Pons (tissue), 1 donor: ENCODE results near the gene LRRC39.
"Not testable (repeated sequence)": the region's sequence is repeated elsewhere in the genome, so short reads cannot be mapped to it uniquely, and the experiment has no call there.

Source experiments
- DNase-seq: peaks from one replicate; pipeline ENCODE4 v3.0.0-alpha.2; 2016; ENCODE audit warnings: low spot score

The LRRC39 gene

DNA sequence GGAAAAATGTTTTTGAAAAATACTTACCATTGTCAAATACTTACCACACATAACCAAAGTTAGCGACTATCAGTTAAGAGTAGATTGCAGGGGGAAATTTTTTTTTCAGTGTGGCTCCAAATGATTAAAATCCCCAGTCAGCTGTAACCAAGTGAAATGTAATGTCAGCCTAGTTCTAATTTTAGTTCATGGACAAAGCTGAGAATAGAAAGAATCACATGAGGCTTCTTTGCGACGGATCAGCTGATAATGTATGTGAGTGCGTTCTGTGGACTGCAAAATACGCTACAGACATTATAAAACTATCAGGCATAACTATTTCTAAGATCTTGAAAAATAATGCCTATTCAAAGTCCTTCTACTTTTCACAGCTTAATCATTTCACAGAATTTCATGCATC lies at the start of gene LRRC39:
Gene LRRC39, minus strand, starts transcription at position 166 of the 400 bp plus-strand sequence. CDS start 9,740 bp downstream, outside the sequence.
- DNase-seq: peak; percentile 25

DNA sequence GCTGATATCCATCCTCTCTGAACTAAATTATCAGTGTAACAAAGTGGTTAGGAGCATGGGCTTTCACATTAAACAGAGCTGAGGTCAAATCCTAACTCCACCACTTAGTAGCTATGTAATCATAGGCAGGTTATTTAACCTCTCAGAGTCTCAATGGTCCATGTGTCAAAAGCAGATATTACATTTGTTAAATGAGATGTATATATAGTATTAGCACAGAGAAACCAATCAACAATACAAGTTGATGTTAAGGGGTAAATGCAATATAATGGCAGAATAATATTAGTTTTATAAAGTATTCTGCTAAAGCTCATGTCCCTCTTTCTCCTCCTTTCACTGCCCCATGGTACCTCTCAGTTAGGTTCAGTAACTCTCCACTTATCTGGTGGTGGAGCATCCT lies 44.4 kb upstream of the LRRC39 start:
- no peak for DNase-seq

DNA sequence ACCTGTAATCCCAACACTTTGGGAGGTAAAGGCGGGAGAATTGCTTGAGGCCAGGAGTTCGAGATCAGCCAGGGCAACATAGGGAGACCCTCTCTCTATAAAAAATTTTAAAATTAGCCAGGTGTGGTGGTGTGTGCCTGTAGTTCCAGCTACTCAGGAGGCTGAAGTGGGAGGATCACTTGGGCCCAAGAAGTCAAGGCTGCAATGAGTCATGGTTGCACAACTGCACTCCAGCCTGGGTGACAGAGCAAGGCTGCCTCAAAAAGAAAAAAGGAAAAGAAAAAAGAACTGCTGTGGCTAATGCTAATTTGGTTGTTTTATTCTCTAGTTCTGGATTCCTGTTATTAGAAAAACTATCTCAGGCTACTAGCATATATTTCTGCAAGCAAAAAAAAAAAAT lies 41.8 kb upstream of the LRRC39 start:
- no peak for DNase-seq

- no peak for DNase-seq
Observed at GRCh38 chr1:100219457-100219856, 41.4 kb upstream of the LRRC39 start.

DNA sequence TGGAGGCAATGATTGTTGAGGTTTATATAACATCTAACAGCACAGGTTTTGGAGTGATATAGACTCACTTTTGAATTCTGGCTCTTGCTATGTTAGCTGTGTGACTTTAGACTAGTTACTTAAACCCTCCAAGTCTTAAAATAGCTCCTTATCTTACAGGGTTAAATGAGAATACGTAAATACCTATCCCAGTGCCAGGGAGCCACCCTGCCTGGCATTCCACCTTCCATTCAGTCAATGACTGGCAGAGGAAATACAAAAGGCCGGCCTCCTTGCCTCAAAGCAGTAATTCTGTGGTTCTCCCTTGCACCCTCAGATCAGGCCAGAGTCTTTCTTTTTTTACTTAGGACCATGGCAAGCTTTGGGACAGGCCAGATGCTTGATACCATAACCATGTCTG lies 39.8 kb upstream of the LRRC39 start:
- DNase-seq: no peak

GRCh38 chr1:100215101-100215500 lies 37.0 kb upstream of the LRRC39 start:
- no peak for DNase-seq

DNA sequence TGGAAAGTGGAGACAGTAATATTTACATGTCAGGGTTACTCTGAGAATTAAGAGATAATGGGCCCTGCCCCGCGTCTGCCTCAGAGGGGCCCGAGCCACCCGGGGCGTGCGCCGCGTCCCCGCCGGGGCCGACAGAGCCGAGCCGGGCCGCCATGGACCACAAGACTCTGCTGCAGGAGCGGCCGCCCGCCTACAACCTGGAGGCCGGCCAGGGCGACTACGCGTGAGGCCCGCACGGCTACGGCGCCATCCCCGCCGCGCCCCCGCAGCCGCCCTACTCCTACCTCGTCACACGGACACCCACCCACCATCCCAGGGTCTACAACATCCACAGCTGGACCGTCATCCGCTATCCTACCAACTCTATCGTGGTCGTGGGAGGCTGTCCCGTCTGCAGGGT lies 35.1 kb upstream of the LRRC39 start:
- no peak for DNase-seq

DNA sequence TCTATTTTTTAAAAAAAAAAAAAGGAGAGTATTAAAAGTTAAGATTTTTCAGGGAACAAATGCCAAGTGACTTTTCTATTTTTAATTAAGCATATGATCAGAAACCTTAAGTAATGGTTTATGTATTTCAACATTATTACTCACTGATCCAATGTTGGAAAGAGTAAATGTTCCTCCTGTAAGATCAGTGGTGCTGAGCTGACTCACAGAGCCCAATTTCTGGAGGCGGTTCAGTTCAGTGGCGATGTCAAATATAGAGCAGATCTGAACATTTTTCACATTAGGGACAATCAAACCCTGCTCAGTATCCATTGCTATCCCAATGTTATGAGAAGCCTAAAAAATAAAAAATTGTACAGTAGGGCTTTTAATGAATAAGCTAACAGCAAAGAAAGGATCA lies 28.2 kb upstream of the LRRC39 start:
- no peak for DNase-seq

- DNase-seq: not testable (repeated sequence)
Observed at GRCh38 chr1:100205593-100205992, 27.5 kb upstream of the LRRC39 start.

DNA sequence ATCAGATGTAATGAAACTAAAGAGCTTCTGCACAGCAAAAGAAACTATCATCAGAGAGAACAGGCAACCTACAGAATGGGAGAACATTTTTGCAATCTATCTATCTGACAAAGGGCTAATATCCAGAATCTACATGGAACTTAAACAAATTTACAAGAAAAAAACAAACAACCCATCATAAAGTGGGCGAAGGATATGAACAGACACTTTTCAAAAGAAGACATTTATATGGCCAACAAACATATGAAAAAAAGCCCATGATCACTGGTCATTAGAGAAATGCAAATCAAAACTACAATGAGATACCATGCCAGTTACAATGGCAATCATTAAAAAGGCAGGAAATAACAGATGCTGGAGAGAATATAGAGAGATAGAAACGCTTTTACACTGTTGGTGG lies 27.0 kb upstream of the LRRC39 start:
- DNase-seq: not testable (repeated sequence)

GRCh38 chr1:100202703-100203102 lies 24.6 kb upstream of the LRRC39 start:
- DNase-seq: not testable (repeated sequence)

DNA sequence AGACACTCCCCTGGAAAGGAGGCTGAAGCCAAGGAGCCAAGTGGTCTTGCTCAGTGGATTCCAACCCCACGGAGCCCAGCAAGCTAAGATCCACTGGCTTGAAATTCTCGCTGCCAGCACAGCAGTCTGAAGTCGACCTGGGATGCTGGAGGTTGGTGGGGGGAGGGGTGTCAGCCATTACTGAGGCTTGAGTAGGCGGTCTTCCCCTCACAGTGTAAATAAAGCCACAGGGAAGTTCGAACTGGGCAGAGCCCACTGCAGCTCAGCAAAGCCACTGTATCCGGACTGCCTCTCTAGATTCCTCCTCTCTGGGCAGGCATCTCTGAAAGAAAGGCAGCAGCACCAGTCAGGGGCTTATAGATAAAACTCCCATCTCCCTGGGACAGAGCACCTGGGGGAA lies 22.0 kb upstream of the LRRC39 start:
- not testable (repeated sequence) for DNase-seq

- no peak for DNase-seq
Observed at GRCh38 chr1:100198596-100198995, 20.5 kb upstream of the LRRC39 start.

DNA sequence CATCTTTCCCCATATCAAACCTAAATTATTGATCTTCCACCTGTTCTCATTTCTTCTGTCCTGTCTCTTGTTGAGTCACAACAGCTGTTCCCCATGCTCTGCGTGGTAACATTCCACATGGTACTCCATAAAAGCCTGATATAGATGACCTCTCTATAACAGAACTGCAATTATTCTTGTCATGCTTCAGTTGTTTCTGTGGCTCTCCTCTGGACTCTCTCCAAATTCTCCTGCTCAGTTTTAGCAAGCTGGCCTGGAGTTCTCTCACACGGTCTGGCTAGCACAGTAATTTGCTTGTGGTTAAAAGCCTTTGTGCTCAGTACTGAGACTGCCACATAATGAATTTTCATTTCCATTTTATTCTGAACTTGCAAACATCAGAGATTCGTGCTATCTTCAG lies 10.6 kb upstream of the LRRC39 start:
- DNase-seq: peak; percentile 92

GRCh38 chr1:100187912-100188311 lies 9.9 kb upstream of the LRRC39 start:
- DNase-seq: peak; percentile 26

GRCh38 chr1:100184536-100184935 lies 6.5 kb upstream of the LRRC39 start:
- no peak for DNase-seq

DNA sequence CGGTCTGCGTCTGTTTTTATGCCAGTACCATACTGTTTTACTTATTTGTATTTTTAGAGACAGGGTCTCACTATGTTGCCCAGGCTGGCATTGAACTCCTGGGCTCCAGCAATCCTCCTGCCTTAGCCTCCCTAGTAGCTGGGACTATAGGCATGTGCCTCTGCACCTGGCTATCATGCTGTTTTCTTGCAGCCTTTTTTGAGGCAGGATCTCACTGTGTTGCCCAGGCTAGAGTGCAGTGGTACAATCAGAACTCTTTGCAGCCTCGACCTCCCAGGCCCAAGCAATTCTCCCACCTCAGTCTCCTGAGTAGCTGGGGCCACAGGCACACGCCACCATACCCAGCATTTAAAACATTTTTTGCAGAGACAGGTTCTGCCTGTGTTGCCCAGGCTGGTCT lies 5.3 kb upstream of the LRRC39 start:
- DNase-seq: no peak

DNA sequence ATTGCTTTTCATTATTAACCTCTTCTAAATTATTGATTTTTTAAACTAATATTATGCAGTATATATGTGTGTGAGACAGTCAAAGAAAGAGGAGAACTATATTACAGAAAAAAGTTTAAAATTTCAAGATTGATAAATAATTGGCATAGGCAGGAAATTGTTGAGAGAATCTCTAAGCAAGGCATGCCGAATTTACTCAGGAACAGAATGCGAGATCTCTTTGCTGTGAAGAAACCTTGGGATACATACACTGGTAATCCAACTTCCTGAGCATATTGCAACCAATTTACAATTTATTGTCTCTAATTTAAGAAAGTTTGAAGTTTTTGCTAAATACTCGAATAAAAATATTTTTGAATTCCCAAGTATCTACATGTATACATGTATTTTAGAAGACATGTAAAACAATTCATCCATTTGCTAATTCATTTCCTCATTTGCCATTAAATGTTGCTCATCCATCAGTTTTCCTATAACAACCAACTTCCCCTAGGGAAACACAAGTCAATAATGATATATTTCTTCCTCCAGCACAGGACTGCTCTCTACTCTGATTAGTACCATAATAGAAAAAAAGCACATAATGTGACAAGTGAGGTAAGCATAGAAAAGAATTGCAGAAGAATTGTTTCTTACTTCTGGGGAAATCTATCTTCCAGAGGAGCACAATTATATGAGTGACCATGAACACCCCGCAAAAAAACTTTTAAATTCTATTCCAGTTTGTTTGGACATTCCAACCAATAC lies 588 bp downstream of the LRRC39 start:
- DNase-seq: no peak

DNA sequence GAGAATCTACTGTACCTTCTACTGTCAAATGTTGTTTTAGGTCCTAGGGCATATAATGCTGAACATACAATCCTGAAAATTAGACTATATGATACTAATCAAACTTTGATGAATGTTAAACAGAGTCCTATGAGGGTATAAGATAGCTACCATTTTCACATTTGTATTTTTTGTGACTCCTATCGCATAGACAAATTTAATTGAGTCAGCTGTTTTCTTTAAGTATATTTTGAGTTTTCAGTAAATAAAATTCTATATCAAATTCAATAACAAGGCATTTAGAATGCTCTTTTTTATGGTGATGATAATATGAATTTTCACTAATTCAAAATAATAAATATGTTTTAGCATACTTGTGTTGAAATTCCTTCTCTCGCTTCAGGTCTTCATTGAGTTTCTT lies 10.0 kb downstream of the LRRC39 start:
- DNase-seq: no peak

DNA sequence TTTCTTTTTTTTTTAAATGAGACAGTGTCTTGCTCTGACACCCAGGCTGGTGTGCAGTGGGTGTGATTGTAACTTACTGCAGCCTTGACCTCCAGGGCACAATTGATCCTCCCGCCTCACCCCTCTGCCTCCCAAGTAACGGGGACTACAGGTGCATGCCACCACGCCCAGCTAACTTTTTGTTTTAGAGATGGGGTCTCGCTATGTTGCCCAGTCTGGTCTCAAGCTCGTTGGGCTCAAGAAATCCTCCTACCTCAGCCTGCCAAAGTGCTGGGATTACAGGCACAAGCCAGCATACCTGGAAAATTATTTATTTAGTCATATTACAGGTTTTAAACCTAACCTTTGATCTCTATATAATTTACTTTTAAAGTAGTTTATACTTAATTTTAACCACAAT lies 13.4 kb downstream of the LRRC39 start:
- no peak for DNase-seq

- DNase-seq: peak; percentile 72
Observed at GRCh38 chr1:100164216-100164615, 13.8 kb downstream of the LRRC39 start.

DNA sequence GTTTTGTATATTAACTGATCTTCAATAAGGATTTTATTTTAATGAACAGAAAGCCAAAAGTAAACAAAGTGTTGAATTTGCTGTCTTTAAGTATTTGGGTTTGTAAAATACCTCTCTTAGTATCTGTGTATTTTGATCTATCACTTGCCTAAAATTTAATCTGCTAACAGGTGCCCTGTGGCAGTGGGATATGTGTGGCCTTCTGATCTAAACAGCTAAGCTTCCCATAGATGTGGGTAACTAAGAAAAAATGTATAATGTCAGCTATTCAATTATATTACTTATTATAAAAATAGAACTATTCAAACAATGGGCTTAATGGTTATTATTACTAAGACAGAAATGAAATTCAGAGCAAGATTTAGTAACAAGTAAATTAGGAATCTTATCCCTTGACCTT lies 15.2 kb downstream of the LRRC39 start:
- no peak for DNase-seq

- peak; percentile 37 for DNase-seq
Observed at GRCh38 chr1:100152271-100152670, 25.8 kb downstream of the LRRC39 start.

DNA sequence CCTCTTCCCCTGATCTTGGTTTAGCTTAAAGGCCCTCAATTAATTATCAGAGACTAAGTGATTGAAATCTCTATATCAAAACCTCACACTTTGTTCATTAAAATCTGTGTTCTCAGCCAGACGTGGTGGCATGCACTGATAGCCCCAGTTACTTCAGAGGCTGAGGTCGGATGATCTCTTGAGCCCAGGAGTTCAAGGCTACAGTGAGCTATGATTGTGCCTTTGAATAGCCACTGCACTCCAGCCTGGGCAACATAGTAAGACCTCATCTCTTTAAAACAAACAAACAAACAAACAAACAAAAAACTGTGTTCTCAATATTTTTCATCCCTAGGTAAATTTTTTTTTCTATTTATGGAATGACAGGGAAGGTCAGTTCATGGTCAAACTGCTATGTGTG lies 26.4 kb downstream of the LRRC39 start:
- DNase-seq: no peak
